DMS53 treated with DMSO at 0.1 percent for 48 hours (cell line): ENCODE data around the gene ZNF580.

Experiments used
- DNase-seq: peaks from one replicate; lab custom pipeline; 2025; ENCODE audit not compliant: unreplicated experiment; lab: John Stamatoyannopoulos, UW

ZNF580 gene

GRCh38 chr19:55688422-55689218 is 47.8 kb downstream of the ZNF580 start:
- no peak for DNase-seq

GRCh38 chr19:55689411-55690108 is 48.8 kb downstream of the ZNF580 start:
- DNase-seq = no peak

GRCh38 chr19:55690109-55690768 is 49.4 kb downstream of the ZNF580 start:
- DNase-seq = no peak

- DNase-seq = no peak
Measured at GRCh38 chr19:55690769-55691545, 50.2 kb downstream of the ZNF580 start.

- no peak for DNase-seq
Measured at GRCh38 chr19:55691561-55692481, 51.0 kb downstream of the ZNF580 start.

GRCh38 chr19:55692681-55693081 is 51.9 kb downstream of the ZNF580 start:
- DNase-seq = no peak
